Activated T-cell treated with anti-CD3 and anti-CD28 coated beads, Interleukin-2, amount 50 U/mL, for 1 hour (primary cell): ENCODE data around the gene LSM4.
"Not testable (repeated sequence)": the region's sequence is repeated elsewhere in the genome, so short reads cannot be mapped to it uniquely, and the experiment has no call there.

ENCODE experiments used
- DNase-seq: peaks from one replicate; pipeline ENCODE4 v3.0.0-alpha.2; 2020

Gene LSM4

GRCh38 chr19:18340990-18341868 is 18.4 kb upstream of the LSM4 start:
- peak; percentile 63 for DNase-seq

GRCh38 chr19:18340190-18340989 is 17.5 kb upstream of the LSM4 start, which contains the start of gene PGPEP1:
Gene PGPEP1 (plus strand): TSS chr19:18340598. CDS start chr19:18340682, 84 bp downstream.
- peak; percentile 73 for DNase-seq

- no peak for DNase-seq
Observed at GRCh38 chr19:18339723-18340122, 16.8 kb upstream of the LSM4 start.

DNA sequence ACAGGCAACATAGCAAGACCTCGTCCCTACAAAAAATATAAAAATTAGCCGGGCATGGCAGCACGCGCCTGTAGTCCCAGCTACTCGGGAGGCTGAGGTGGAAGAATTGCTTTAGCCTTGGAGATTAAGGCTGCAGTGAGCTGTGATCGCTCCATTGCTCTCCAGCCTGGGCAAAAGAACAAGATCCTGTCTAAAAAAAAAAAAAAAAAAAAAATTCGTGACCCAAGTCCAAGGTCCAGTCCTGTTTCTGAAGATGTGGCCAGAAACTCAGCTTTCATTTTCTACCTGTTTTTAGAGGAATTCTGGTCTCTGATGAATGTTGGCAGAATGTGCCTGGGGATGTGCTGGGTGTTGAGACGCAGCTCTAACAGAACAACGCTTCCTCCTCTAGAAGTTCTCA is 15.7 kb upstream of the LSM4 start:
- no peak for DNase-seq

- no peak for DNase-seq
Observed at GRCh38 chr19:18336121-18336520, 13.2 kb upstream of the LSM4 start.

GRCh38 chr19:18333680-18334079 is 10.8 kb upstream of the LSM4 start:
- no peak for DNase-seq

DNA sequence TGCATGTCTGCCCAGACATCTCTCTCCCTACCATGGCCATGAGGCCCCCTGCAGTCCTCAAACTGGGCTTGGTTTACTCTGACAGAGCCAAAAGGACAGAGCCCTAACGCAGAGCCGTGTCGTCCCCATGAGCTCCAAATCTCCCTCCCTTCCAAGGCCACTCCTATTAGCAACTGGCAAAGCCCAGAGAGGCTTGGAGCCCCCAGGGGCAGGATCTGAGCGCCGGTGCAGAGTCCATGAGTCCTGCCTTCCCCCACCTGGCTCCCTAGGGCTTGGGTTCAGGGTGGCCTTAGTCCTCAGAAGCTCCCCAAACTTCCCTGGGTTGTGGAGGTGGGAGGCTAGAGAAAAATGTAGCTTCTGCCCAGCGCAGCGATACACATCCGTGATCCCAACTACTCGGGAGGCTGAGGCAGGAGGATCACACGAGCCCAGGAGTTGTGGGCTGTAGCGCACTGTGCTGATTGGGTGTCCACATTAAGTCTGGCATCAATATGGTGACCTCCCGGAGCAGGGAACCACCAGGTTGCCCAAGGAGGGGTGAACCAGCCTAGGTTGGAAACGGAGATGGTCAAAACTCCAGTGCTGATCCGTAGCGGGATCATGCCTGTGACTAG is 10.1 kb upstream of the LSM4 start:
- DNase-seq: no peak

- DNase-seq: no peak
Observed at GRCh38 chr19:18330868-18331267, 8.0 kb upstream of the LSM4 start.

DNA sequence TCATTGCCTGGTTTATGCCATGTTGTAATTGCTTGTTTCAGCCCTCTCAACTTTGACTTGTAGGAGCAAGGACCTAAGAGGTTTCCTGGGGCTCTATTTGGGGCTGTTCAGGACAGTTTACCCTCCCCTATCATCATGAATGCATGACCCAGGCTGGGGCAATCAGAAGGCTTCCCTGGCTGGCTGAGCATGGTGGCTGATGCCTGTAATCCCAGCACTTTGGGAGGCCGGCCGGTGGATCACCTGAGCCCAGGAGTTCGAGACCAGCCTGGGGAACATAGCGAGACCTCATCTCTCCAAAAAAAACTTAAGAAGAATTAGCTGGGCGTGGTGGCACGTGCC is 6.1 kb upstream of the LSM4 start:
- DNase-seq: no peak

- DNase-seq: peak; percentile 78
Observed at GRCh38 chr19:18328340-18329034, 5.6 kb upstream of the LSM4 start.

DNA sequence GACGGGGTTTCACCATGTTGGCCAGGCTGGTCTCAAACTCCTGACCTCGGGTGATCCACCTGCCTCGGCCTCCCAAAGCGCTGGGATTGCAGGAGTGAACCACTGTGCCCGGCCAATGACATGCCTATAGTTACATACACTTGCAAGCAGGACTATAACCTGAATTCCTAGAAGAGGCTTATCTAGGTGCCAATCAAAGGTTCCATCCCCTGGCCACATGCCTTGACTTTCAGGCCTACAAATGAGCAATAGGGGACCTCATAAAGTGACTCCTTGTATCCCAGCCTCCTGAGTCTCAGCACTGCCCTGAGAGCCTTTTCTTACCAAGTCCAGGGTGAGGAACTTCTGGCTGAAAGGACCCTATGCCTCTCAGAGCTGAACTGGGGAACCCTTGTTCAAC is 3.9 kb upstream of the LSM4 start:
- DNase-seq: no peak

DNA sequence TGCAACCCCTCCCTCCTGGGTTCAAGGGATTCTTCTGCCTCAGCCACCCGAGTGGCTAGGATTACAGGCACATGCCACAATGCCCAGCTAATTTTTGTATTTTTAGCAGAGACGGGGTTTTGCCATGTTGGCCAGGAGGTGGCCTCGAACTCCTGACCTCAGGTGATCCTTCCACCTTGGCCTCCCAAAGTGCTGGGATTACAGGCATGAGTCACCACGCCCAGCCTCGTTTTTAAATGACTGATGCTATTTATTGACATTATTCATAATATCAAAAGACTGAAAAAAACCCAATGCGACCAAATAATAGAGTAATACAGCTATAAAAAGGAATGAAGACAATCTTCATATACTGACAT is 1.5 kb upstream of the LSM4 start:
- DNase-seq: not testable (repeated sequence)

DNA sequence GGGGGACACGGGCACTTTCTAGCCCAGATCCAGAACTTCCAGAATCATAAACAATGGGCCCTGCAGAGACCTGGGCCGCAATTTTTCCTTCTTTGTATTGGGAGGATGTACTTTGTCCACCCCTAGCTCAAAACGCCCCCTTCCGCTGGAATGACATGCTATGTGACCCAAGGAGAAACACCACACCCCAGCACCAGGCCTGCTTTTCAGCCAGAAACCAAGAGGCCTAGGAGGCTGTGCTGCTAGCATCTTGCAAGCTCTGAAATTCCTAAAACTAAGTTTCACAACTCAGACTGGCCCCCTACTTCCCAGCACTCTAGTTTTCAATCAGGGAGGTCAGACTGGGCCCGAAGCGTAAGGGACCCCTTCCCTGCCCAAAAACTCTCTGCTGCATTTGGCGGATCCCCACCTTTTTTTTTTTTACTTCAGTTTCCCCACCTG is 538 bp downstream of the LSM4 start:
- DNase-seq: no peak

DNA sequence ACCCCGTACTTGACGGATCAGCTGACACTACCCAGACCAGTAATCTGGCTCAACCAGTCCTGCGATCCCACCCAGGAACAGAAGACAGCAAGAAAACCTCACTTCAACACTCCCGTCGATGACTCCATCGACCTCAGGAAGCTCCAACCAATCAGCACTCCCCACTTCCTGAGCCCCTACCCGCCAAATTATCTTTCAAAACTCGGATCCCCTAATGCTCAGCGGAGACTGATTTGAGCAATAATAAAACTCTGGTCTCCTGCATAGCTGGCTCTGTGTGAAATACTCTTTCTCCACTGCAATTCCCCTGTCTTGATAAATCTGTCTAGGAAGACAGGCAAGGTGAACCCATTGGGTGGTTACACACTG is 1.2 kb downstream of the LSM4 start:
- no peak for DNase-seq

DNA sequence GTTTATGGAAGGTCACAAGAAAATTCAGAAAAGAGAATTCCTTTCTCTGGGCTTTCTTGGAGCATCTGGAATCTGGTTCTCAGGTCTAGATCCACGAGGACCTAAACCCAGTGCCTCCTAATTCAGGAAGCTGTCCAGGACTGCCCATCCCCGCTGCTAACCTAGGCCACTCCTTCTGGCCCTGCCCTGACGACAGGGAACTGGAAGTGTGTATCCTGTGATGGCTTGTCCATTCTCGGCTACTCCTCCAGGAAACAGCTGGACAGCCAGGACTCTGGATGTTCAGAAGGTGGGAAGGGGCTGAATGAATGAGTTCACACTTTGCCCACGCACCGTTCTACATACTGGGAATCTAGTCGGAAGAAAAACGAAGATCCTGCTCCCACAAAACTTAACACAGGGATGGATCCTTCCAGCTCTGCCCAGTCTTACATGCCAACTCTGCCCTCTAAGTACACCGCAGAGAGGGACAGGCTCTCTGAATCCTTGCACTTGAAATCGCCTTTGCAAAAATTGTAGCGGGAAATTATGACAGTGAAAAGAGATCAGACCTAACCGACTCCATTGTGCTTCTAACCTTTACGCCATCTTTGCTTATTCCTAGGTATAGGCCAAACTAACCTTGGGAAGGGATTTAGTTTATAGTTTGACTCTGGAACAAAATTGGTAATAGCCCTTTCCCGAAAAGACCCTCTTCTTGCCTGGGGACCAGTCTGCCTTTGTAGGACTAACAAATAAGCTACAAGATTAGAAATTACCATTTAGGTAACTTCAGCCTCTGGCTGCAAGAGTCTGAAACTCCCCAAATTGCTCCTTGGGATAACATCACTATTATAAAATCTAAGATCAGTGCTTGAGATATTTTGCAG is 1.8 kb downstream of the LSM4 start:
- no peak for DNase-seq

DNA sequence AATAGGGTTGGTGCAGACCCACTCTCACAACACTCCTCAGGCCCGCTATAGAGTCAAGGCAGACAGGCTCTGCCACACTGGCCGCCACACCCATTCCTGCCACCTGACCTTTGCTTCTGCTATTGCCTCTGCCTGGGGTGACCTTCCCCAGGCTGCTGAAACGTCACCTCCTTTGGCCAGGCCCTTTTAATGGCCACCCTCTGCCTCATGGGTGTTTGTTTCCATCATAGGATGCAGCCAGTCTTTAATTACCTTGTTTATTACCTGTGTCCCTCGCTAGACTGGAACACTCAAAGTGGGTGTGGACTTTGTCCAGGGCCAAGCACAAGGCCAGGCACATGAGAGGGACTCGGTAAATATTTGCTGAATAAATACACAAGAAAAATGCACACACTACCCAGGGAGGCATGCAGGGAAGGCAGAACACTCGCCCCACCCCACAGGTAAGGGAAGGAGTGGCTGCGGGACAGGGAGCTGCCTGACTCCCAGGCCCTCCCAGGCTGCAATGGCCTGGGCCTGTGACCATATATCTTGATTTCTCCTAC is 3.2 kb downstream of the LSM4 start:
- no peak for DNase-seq

- DNase-seq: peak; percentile 62
Observed at GRCh38 chr19:18317961-18318800, 4.7 kb downstream of the LSM4 start.

DNA sequence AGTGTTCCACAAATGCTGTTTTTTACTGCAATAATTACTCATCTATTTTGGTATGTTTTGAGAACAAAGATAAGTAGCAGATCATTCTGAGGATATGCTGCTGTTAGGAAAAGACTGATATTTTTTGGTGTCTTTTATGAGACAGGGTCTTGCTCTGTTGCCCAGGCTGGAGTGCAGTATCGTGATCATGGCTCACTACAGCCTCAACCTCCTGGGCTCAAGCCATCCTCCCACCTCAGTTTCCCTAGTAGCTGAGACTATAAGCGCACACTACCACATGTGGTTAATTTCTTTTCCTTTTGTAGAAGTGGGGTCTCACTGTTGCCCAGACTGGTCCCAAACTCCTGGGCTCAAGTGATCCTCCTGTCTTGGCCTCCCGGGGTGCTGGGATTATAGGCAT is 9.5 kb downstream of the LSM4 start:
- no peak for DNase-seq

DNA sequence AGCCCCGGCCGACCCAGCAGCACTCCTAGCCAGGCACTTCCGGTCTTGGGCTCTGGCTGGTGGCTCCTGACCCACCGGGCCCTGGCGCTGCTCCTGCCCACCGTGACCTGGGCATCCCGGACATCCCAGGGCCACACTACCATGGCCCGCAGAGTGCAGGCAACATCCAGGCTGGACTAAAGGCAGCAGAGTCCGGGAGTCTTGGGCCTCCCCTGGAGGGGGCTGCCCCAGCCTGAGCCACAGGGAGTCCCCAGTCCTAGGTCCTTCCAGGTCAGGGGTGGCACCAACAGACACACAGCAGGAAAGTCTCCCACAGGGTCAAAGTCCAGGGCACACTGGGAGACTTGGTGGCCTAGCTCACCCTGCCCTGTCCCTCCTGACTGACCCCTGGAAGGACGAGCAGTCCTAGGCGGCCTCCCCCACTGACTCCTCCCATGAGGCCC is 10.8 kb downstream of the LSM4 start:
- DNase-seq: no peak

GRCh38 chr19:18311502-18312091 is 11.3 kb downstream of the LSM4 start:
- DNase-seq: no peak
